ENCODE results near the gene SEMA5A. TPM values are rescaled to one million over a fixed set of nuclear protein-coding genes. Genes with fewer than 3 reads are reported as not detected.

The SEMA5A gene
- polyA plus RNA-seq, 1 of the 3 experiments (the other 2 are of a cell fraction), result 0.58 TPM

GRCh38 chr5:9439531-9440292 is 106.2 kb downstream of the SEMA5A start:
- ChIA-PET POLR2A (no interaction called here), CTCF (interaction anchor here (1.4 to 1.8 kb wide), 2 partner anchors 13 to 19 kb away, joined by 3 to 6 read pairs; no protein-coding TSS in a partner anchor)
- Histone ChIP-seq H3K9me3 (no peaks in the 10 kb centered on the region), H3K4me3 (ENCODE audit: low read depth in 2 of 2, low read length in 1 of 2) (no peak overlapping the region), H3K9me2 (no peaks in the 10 kb centered on the region), H3F3A (replicated peaks; ENCODE audit: insufficient read depth) (peaks cover 20% of the 10 kb centered on the region), H3K36me3 (replicated peaks in 1 of 2; ENCODE audit: control insufficient read depth in 1 of 2, insufficient read depth in 2 of 2, low read length in 1 of 2) (no peaks in the 10 kb centered on the region), H2AFZ (ENCODE audit: low read depth) (no peak overlapping the region; the same call in 1 of the 2 replicates), H3K4me1 (ENCODE audit: control insufficient read depth in 1 of 2, insufficient read depth in 2 of 2, low read depth in 1 of 2, low read length in 1 of 2) (peaks cover 13 to 21% of the 10 kb centered on the region in 2 experiments), H3K9ac (peak overlapping the region; percentile 27; the same call in 1 of the 2 replicates), H3K79me2 (ENCODE audit: insufficient read depth) (no peaks in the 10 kb centered on the region), H3K27me3 (ENCODE audit: insufficient read depth) (no peaks in the 10 kb centered on the region), H3K27ac (ENCODE audit: low read depth in 2 of 2, low read length in 1 of 2) (peak overlapping the region; percentile 50 to 80; a peak in 3 of 4 replicates), H4K20me1 (ENCODE audit: insufficient read depth) (no peaks in the 10 kb centered on the region), H3K4me2 (peak overlapping the region; percentile 59)
- TF ChIP-seq PBX3 (IDR thresholded peaks at IDR 0.05), result peak; percentile 65; the same call in 1 of the 2 replicates
- no peak for TF ChIP-seq EZH2phosphoT487 (IDR thresholded peaks at IDR 0.05; ENCODE audit: borderline replicate concordance, low read depth)
- 41% methylated on average over 5 of the region's 5 CpGs for WGBS (ENCODE audit: low lambda C conversion rate)
- no peak for DNase-seq

GRCh38 chr5:9438596-9439354 is 107.1 kb downstream of the SEMA5A start:
- POLR2A ChIA-PET, result no interaction called here
- Histone ChIP-seq H3F3A (replicated peaks; ENCODE audit: insufficient read depth) (peaks cover 20% of the 10 kb centered on the region), H2AFZ (ENCODE audit: low read depth) (no peak overlapping the region), H3K27ac (ENCODE audit: low read depth in 2 of 2, low read length in 1 of 2) (peak overlapping the region; percentile 16 to 80), H3K36me3 (replicated peaks in 1 of 2; ENCODE audit: control insufficient read depth in 1 of 2, insufficient read depth in 2 of 2, low read length in 1 of 2) (no peaks in the 10 kb centered on the region), H3K79me2 (ENCODE audit: insufficient read depth) (no peaks in the 10 kb centered on the region), H3K27me3 (ENCODE audit: insufficient read depth) (no peaks in the 10 kb centered on the region), H3K4me1 (ENCODE audit: control insufficient read depth in 1 of 2, insufficient read depth in 2 of 2, low read depth in 1 of 2, low read length in 1 of 2) (peaks cover 13 to 21% of the 10 kb centered on the region in 2 experiments), H4K20me1 (ENCODE audit: insufficient read depth) (no peaks in the 10 kb centered on the region), H3K9me2 (no peaks in the 10 kb centered on the region), H3K9me3 (no peaks in the 10 kb centered on the region), H3K4me3 (ENCODE audit: low read depth in 2 of 2, low read length in 1 of 2) (no peak overlapping the region), H3K4me2 (peak overlapping the region; percentile 59; the same call in 1 of the 2 replicates), H3K9ac (no peak overlapping the region)
- TF ChIP-seq PBX3 (IDR thresholded peaks at IDR 0.05) (no peak), FOXJ3 (CRISPR knock-in tag; IDR thresholded peaks at IDR 0.05) (no peak), EP300 (IDR thresholded peaks at IDR 0.05; ENCODE audit: borderline replicate concordance in 1 of 2, low read depth in 1 of 2, low read length in 1 of 2) (no peak), RFX5 (IDR thresholded peaks at IDR 0.05; ENCODE audit: low read length) (no peak), USF1 (IDR thresholded peaks at IDR 0.05; ENCODE audit: borderline replicate concordance, low read depth) (no peak), POLR2AphosphoS5 (IDR thresholded peaks at IDR 0.05; ENCODE audit: low read depth, low read length) (no peak), SMC3 (IDR thresholded peaks at IDR 0.05; ENCODE audit: low read depth, low read length) (no peak), ELF1 (IDR thresholded peaks at IDR 0.05) (no peak), GATA2 (CRISPR knock-in tag; IDR thresholded peaks at IDR 0.05) (no peak), FOXM1 (IDR thresholded peaks at IDR 0.05; ENCODE audit: low read depth) (no peak), CTCF (IDR thresholded peaks at IDR 0.05) (no peak)
- 80% methylated on average over 9 of the region's 10 CpGs for WGBS (ENCODE audit: low lambda C conversion rate)
- no peak for DNase-seq
- CTCF ChIA-PET, result no interaction called here
